ENCODE data around the gene HNRNPUL1. TPM values are rescaled to one million over a fixed set of nuclear protein-coding genes. Genes with fewer than 3 reads are reported as not detected.
A peak's percentile ranks its signal among the peaks of the same experiment; 100 is the strongest.

Gene HNRNPUL1
- total and polyA plus RNA-seq, 2 donors (not counting 1 experiment from before 2014, with no cell fraction given), result 36.4 to 58.1 TPM

- H3K4me1 ChIP-seq (ENCODE audit: control insufficient read depth, extremely low read depth, insufficient read depth, low read length), result peaks cover 10% of the 10 kb centered on the region
- H3K36me3 ChIP-seq (ENCODE audit: control insufficient read depth, insufficient read depth, low read length), result peaks cover 25% of the 10 kb centered on the region
- TF ChIP-seq EZH2 (IDR thresholded peaks at IDR 0.05; ENCODE audit: low read length, missing control alignments), result no peak
- TF ChIP-seq CTCF (conservative IDR thresholded peaks at IDR 0.05 in 1 of 2, IDR thresholded peaks at IDR 0.05 in 1 of 2; ENCODE audit: low read depth in 1 of 2, low read length in 2 of 2), result no peak
- peak overlapping the region; percentile 75 for H3K27ac ChIP-seq (ENCODE audit: insufficient read depth, low read length)
- H3K4me3 ChIP-seq (replicated peaks in 1 of 4; ENCODE audit: control extremely low read depth in 1 of 4, insufficient read depth in 1 of 4, low read depth in 3 of 4, low read length in 4 of 4), result peak overlapping the region; percentile 42 to 95 (median 64)
- no peaks in the 10 kb centered on the region for H3K27me3 ChIP-seq (ENCODE audit: control insufficient read depth, insufficient read depth, low read length)
- DNase-seq (ENCODE audit: low read depth in 2 of 2), result peak in 1 of 2 donors; percentile 27
- H2AFZ ChIP-seq (ENCODE audit: low read length), result no peak overlapping the region
- peak overlapping the region; percentile 55 for H3K9ac ChIP-seq (ENCODE audit: insufficient read depth, low read length)
- no peaks in the 10 kb centered on the region for H3K9me3 ChIP-seq (ENCODE audit: control insufficient read depth, insufficient read depth, low read depth, low read length)
- peak overlapping the region; percentile 94 for H3K4me2 ChIP-seq (ENCODE audit: extremely low read depth, insufficient read depth, low read length)
- no peaks in the 10 kb centered on the region for H4K20me1 ChIP-seq (ENCODE audit: control insufficient read depth, extremely low read depth, insufficient read depth, low read length)
- H3K79me2 ChIP-seq (ENCODE audit: control insufficient read depth, insufficient read depth, low read length), result peaks cover 23% of the 10 kb centered on the region
Observed at GRCh38 chr19:41261474-41262190, 2.5 kb upstream of the HNRNPUL1 start.

DNA sequence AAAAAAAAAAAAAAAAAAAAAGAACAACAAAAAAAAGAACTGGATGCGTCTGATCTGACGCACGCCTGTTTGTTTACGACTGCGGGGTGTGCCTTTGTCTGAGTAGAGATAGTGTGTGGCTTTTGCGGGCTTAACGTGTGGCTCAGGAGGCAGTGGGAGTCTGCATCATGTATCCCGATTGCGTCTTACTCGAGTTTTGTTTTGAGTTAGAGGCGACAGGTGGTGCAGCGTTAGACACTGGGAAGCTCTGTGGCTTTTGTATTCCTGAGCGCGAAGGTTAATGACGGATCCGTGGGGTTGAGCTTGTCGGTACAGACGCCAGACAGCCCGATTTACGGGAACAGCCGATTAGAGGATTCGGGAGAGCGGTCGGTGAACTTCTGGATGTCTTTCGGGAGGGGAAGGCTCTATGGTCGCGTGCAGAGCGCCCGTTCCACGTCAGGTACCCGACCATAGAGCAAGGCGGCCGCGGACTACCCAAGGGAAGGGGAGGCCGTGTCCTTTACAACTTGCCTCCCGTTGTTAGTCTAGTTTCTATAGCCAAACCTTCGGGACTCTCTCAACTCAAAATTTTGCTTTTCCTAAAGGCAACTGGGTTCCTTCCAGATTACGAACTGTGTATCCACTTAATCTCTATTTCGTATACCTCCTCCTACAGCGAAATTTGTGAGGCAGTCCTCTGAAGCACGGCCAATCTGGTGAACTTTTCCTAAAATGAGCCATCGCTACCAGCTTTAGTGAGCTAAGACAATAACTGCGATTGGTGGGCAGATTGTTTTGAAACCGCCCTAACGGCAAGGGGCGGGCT, 926 bp upstream of the HNRNPUL1 start:
- Histone ChIP-seq H3K4me1 (ENCODE audit: control insufficient read depth, extremely low read depth, insufficient read depth, low read length) (peaks cover 15% of the 10 kb centered on the region), H3K79me2 (ENCODE audit: control insufficient read depth, insufficient read depth, low read length) (peaks cover 40% of the 10 kb centered on the region), H3K4me2 (ENCODE audit: extremely low read depth, insufficient read depth, low read length) (peak overlapping the region; percentile 95), H3K9ac (ENCODE audit: insufficient read depth, low read length) (peak overlapping the region; percentile 71), H4K20me1 (ENCODE audit: control insufficient read depth, extremely low read depth, insufficient read depth, low read length) (no peaks in the 10 kb centered on the region), H2AFZ (ENCODE audit: low read length) (no peak overlapping the region), H3K4me3 (replicated peaks in 1 of 4; ENCODE audit: control extremely low read depth in 1 of 4, insufficient read depth in 1 of 4, low read depth in 3 of 4, low read length in 4 of 4) (peak overlapping the region; percentile 45 to 95 (median 68)), H3K36me3 (ENCODE audit: control insufficient read depth, insufficient read depth, low read length) (peaks cover 16% of the 10 kb centered on the region), H3K9me3 (ENCODE audit: control insufficient read depth, insufficient read depth, low read depth, low read length) (no peaks in the 10 kb centered on the region), H3K27me3 (ENCODE audit: control insufficient read depth, insufficient read depth, low read length) (no peaks in the 10 kb centered on the region), H3K27ac (ENCODE audit: insufficient read depth, low read length) (peak overlapping the region; percentile 93)
- TF ChIP-seq CTCF (conservative IDR thresholded peaks at IDR 0.05 in 1 of 2, IDR thresholded peaks at IDR 0.05 in 1 of 2; ENCODE audit: low read depth in 1 of 2, low read length in 2 of 2), result no peak
- TF ChIP-seq EZH2 (IDR thresholded peaks at IDR 0.05; ENCODE audit: low read length, missing control alignments), result no peak
- peak; percentile 74 to 81 for DNase-seq (ENCODE audit: low read depth in 2 of 2)

All from fibroblast of lung (primary cell).